Effector CD4-positive, alpha-beta T cell (primary cell): ENCODE measurements around the gene MTRR.
"Not testable (repeated sequence)": the region's sequence is repeated elsewhere in the genome, so short reads cannot be mapped to it uniquely, and the experiment has no call there.

Experiments
- DNase-seq: peaks from one replicate; pipeline ENCODE4 v3.0.0-alpha.2; 2020

MTRR gene

DNA sequence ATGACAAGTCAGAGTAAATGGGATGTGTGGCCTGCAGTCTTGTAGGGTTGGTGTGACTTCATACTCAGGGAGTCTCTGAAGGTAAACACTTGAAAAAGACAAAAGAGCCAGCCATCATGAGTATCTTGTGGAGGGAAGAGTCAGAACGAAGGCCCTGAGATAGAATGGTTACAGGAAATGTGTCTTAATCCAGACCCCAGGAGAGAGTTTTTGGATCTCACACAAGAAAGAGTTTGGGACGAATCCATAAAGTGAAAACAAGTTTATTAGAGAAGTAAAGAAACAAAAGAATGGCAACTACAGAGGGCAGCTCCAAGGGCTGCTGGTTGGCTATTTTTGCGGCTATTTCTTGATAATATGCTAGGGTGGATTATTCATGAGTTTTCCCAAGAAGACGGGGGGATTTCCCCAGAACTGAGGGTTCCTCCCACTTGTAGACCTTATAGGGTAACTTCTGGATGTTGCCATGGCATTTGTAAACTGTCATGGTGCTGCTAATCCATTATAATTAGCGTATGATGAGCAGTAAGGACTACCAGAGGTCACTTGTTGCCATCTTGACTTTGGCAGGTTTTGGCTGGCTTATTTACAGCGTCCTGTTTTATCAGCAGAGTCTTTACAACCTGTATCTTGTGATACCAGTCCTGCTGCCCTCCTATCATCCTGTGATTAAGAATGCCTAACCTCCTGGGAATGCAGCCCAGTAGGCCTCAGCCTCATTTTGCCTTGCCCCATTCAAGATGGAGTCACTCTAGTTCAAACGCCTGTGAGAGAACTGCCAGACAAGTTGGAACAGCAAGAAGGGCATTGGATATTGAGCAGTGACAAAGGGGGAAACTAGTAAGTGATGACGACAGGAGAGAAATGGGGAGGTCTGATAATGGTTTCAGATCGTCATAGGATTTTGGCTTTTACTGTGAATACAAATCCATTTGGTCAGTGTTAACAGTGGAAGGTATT, 34.0 kb downstream of the MTRR start:
- DNase-seq = no peak

DNA sequence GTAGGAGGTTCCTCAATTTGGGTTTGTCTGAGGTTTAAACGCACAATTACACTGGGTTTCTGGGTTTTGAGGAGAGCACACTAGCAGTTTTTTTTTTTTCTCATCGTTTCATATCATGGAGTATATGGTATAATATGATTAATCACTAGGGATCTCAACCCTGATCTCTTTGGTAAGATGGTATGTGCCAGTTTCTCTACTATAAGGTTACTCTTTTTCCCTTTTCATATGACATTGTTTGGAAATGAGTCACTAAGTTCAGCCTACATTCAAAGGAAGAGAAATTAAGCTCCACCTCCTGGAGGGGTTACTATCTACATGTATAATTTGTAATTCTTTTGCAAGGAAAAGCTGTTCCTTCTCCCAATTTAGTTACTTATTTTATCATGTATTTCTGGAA, 35.2 kb downstream of the MTRR start:
- DNase-seq = no peak

DNA sequence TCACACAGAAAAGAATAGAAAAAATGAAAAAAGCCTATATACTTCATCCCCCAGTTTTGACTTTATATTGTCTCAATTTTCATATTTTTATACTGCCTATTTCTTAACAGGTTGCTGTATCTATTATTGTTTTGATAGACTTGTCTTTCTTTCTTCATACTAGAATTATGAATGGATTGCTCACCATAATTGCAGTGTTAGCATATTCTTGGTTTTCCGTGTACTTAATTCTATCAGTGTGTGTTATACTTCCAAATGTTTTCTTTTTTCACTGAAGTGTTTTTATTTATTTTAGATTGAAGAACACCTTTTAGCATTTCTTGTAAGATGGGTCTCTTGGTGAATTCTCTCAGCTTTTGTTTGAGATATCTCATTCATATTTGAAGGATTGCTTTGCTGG, 38.7 kb downstream of the MTRR start:
- DNase-seq = no peak

DNA sequence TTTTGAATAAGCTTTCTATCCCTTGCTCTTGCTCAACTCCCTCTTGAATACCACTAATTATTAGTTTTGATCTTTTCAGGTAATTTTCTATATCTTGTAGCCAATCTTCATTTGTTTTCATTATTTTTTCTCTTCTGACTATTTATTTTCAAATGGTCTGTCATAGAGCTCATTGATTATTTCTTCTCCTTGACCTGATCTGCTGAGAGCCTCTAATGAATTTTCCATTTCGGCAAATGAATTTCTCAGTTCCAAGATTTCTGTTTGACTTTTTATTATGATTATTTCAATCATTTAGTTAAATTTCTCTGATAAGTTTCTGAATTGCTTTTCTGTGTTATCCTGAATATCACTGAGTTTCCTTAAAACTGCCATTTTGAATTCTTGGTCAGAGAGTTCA, 39.4 kb downstream of the MTRR start:
- DNase-seq = no peak

DNA sequence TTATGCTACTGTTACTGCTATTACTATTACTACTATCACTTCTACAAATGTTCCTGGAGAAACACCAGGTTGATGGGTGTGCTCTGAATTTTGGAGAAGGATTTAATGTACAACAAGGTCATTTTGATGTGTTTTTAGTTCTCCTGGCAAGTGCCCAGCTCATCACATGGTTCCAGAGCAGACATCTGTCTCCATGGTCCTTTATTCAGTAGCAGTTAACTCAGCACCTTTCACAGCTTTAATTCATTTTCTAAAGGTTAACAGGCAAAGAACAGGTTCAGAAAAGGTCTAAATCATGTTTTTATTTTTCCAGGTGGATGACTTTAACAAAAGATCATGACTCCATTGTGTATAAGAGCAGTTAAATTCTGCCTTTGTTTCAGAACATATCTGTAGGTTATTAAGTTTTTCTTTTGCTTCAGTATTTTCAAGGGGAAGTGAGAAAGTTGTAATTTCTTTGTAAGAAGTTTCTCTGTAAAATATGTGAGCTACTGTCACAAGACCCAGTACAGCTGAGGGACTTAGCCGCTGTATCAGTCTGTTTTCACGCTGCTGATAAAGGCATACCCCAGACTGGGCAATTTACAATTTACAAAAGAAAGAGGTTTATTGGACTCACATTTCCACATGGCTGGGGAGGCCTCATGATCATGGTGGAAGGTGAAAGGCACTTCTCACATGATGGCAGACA, 41.9 kb downstream of the MTRR start:
- no peak for DNase-seq

DNA sequence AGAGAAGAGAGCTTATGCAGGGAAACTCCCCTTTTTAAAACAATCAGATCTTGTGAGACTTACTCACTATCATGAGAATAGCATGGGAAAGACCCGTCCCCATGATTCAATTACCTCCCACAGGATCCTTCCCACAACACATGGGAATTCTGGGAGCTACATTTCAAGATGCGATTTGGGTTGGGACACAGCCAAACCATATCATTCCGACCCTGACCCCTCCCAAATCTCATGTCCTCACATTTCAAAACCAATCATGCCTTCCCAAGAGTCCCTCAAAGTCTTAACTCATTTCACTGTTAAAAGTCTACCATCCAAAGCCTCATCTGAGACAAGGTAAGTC, 42.5 kb downstream of the MTRR start:
- not testable (repeated sequence) for DNase-seq

DNA sequence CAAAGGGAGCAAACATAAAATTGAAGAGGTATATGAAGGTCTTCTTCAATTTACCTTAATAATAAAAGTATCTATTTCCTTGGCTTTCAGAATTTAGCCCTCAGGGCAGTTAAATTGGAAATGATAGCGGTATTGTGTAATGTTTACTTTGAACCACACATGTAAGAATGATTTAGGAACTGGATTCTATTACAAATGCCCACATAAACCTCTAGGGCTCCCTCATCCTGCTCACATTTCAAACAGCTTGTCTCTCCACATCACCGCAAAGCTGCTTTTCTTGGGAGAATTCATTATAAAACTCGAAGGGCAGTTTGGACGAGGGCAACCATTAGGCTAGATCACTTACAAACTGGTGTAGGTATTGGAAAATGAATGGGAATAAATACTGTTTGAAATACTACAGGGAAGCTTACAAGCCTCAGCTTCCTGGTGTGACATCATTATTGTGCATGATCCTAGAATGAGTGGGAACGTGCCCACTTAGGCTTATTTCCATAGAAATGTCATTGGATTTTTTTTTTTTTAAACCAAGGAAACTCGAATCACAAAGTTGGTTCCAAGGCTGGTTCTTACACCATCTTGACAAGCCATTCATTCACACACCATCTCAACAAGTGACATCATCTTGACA, 47.3 kb downstream of the MTRR start:
- DNase-seq = no peak

DNA sequence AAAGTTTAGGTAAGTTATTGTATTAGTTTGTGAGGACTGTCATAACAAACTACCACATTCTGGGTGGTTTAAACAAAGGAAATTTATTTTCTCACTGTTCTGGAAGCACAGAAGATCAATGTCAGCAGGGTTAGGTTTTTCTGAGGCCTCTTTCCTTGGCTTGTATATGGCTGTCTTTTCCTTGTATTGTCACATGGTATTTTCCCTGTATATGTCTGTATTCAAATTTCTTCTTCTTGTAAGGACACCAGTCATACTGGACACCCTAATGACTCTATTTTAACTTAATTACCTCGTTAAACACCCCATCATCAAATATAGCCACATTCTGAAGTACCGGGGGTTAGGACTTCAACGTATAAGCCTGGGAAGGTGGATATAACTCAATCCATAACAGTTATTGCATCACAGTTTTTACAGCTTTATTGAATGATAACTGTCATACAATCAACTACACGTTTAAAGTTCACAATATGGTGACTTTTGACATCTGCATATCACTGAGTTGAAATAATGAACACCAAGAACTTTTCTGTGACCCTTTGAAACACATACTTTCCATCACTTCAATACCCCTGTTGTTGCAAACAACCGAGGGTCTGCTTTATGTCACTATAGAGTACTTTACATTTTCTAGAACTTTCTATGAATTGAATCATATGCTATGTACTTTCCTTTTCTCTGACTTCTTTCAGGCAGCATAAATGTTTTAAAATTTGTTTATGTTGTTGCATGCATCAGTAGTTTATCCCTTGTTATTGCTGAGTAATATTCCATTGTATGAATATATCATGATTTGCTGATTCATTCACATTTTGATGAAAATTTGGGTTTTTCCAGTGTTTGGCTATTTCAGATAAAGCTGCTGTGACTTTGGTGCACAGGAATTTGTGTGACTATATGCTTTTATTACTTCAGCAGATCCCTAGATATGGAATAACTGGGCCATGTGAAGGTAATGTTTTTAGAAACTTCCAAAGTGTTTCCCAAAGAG, 48.5 kb downstream of the MTRR start:
- no peak for DNase-seq

DNA sequence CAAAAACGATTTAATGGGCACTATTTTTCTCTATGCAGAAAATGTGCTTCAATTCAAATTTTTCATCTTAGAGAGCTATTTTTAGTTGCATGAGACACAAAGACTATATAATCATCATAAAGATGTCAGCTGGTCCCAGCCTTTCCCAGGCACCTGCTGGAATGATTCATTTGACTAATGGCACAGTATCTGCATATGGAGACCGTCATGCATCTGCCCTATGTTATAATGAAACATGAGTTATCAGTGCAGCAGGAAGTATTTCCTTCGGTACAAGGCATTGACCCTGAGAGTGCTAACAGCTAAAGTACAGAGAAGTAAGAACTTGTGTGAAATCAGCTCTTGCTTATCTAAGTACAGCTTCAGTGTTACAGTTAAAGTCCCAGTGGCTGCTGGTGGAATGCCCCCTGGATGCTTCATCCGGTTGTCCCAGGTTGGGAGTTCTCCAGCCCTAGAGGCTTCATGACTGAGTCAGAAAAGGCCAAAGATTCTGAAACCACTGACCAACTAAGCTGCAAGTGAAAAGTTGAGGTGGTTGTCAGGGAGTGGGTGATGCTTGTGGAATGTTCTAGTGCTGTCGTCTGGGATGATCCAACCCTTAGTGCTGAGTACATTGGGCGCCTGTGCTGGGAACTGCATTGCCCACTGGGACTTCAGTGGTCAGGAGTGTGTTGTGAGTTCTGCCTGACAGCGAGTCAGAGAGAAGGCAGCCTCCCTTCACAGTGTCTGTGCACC, 57.2 kb downstream of the MTRR start:
- no peak for DNase-seq

DNA sequence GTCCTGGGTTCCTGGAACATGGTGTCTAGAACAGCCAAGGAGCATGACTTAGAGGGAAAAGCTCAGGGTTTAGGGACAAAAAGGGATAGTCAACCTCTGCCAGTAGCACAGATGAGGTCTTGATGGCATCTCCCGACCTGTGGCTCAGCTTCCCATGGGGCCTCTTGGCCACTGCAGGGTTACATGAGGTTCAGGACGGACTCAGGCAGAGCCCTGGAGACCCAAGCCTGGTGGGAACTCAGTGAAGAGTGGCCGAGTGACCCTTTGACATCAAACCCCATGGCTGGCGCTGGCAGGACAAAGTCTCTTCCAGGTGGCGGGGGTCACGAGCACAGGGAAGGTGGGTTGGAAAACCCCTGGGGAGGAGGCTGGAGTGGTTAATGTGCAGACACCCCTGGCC, 57.8 kb downstream of the MTRR start:
- no peak for DNase-seq

DNA sequence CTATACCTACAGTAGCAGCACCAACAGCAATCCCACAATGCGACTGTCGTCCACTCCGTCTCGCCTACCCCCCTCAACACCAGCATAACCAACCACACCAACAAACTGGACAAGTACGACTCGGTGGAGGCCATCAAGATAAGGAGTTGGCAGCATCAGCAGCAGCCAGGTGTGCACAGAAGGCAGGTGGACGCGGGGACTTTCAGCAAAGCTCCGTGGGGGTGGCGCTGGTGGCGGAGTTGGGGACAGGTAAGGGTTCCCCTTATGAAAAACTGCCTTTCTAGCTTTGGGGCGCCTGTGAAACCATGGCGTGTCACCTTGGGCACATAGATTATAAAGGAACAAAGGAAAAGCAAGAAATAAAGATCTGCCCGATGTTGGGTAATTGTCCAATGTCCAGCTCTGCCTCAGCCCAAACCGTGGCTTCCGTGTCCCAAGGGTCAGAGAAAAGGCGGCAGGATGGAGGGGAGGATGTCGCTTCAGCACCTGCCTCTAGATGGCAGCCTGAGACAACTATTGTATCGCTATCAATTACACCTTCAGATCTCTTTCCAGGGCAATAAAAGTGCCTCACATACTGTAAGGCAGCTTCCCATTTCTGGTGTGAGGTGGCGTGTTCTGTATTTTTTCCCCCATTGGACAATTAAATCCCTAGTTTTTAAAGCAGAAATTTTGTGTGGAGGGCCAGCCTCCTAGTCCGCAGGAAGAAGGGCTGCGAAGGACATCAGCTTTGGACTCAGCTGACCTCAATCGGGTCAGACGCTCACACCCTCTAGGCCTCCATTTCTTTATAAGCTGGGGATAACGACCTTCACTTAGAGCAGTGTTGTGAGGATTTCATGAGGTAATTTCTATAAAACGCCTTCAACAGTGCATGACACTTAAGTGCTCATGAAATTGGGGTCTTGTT, 58.8 kb downstream of the MTRR start:
- DNase-seq = peak; percentile 3

DNA sequence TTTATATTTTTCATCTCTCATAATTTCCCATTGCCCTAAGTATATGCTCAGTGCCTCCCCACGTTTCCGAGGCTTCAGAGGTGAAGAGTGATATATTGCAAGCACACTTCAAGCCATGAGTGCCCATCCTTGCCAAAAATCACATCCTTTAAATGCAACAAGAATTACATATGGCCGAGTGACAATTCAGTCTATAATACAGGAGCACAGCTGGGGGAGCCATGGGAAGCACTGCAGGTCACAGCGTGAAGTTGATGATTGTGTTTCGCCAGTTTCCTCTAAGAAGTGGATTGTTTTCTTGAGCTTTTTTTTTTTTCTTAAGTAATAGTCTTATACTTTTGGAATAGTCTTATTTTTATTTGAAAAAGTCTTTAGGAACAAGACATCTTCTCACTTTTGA, 61.1 kb downstream of the MTRR start:
- no peak for DNase-seq

DNA sequence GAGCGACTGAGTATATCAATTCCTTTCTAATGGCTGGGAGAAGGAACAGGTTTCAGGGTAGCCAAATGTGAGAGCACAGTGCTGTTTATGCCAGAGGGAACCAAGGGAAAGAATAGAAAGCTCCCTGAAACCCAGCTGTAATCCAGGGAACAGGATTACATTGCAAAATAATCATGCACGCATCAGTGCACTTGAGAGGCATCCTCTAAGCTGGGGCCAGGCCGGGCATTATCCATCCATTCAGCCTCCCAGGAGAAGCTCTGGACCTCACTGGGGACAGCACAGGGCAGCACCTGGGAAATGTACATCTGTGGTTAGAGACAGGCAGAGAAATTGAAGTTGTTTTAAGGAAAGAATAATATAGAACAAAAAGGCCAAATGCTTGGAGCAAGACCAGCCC, 72.7 kb downstream of the MTRR start:
- no peak for DNase-seq

DNA sequence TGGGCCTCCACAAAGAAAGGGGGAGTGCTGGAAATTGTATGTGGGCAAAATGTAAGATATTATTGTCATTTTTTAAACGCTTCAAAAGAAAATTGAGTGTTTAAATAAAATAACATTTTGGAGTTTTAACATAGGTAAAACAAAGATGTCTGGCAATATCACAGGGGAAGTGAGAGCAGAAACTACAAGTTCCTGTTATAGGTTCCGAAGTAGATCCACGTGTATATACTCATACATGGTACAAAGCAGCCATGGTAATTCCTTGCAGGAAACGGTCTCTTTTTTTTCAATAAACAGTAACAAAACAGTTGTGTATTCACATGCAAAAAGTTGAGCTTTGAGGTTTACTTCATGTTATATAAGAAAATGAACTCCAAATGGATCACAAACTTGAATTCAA, 78.4 kb downstream of the MTRR start:
- DNase-seq = no peak
